Activated T-cell treated with anti-CD3 and anti-CD28 coated beads for 24 hours (primary cell): ENCODE results near the gene C1orf232.
A peak's percentile ranks its signal among the peaks of the same experiment; 100 is the strongest.

Experiments used
- DNase-seq: peaks from one replicate; pipeline ENCODE4 v3.0.0-alpha.2; 2020; ENCODE audit warnings: low read depth

Gene C1orf232

GRCh38 chr1:26156285-26157038 is 12.3 kb downstream of the C1orf232 start:
- DNase-seq, result no peak

- DNase-seq, result no peak
Observed at GRCh38 chr1:26155370-26156284, 13.1 kb downstream of the C1orf232 start.

- no peak for DNase-seq
Observed at GRCh38 chr1:26154750-26155149, 14.0 kb downstream of the C1orf232 start.

DNA sequence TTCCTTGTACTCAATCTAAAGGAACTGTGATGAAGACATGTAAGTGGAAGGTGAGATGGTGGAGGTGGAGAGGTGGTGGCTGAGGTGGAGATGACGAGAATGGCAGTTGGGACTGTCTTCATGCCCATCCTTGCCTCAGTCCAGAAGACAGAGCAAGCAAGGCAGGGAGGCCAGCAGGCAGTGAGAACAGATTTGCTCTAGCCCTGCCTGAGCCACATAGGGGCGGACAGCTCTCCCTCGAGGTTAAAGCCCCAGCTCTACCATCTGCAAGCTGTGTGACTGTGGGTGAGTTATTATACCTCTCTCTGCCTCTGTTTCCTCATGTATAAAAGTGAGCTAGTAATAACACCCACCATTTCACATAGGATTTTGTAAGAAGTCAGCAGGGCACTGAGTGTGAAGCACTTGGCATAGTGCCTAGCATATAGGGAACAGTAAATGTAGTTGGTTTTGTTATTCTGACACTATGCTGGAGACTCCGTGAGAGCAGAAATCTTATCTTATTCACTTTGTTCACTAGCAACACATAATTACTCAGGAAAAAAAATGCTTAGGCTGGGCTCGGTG is 14.7 kb downstream of the C1orf232 start:
- no peak for DNase-seq

- DNase-seq, result no peak
Observed at GRCh38 chr1:26148887-26149286, 19.9 kb downstream of the C1orf232 start.

- DNase-seq, result no peak
Observed at GRCh38 chr1:26145960-26146294, 22.8 kb downstream of the C1orf232 start.

DNA sequence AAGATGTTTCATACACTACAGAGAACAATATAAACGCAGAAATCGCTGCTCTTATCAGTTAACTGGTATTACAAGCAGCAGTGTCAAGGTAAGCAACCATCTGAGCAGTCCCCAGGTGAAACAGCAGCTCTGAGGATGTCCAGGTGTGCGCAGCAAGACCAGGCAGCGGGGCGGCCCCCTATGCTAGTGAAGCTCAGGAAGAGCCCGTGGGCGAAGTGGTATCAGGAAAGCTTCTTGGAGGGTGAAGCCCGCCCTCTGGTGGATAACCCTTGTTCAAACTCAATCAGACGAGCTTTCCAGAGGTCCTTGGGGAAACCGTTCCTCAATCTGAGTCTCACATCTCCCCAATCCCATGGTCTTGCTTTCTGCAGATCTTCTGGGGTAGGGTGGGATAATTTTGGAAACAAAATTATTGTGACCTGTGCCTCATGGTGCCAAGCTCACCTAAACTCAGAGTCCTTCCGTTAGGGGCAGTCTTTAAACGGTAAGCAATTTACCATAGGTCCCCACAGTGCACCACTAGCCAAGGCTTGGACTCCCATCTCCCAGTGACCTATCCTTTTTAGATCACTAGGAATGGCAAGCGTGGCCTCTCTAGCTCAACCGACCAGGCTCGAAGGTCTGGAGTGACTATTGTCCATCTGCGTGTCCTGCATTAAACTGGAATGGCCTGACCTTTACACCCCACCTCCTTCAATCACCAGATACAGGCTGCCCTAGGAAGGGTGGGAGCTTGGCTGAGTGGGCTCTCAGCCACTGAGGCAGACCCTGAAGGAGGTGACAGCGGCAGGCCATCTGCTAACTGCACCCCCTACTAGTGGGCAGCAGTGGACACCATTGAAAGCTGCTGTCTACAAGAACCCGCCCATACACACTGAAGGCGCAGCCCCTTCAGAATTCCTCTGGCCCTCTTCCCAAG is 23.5 kb downstream of the C1orf232 start:
- DNase-seq, result peak; percentile 61

DNA sequence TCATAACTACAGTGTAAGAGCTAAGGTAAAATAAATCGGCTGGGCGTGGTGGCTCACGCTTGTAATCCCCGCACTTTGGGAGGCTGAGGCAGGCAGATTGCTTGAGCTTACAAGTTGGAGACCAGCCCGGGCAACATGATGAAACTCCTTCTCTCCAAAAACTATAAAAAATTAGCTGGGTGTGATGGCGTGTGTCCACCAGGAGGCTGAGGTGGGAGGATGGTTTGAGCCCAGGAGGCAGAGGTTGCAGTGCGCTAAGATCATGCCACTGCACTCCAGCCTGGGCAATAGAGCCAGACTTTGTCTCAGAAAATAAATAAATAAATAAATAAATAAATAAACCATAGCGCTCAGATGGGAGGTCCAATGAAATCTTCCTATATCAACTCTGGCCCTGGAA is 26.6 kb downstream of the C1orf232 start:
- DNase-seq, result no peak

GRCh38 chr1:26138974-26139558 is 29.7 kb downstream of the C1orf232 start:
- DNase-seq, result no peak

- no peak for DNase-seq
Observed at GRCh38 chr1:26134466-26134865, 34.3 kb downstream of the C1orf232 start.

- no peak for DNase-seq
Observed at GRCh38 chr1:26132834-26133167, 36.0 kb downstream of the C1orf232 start.

DNA sequence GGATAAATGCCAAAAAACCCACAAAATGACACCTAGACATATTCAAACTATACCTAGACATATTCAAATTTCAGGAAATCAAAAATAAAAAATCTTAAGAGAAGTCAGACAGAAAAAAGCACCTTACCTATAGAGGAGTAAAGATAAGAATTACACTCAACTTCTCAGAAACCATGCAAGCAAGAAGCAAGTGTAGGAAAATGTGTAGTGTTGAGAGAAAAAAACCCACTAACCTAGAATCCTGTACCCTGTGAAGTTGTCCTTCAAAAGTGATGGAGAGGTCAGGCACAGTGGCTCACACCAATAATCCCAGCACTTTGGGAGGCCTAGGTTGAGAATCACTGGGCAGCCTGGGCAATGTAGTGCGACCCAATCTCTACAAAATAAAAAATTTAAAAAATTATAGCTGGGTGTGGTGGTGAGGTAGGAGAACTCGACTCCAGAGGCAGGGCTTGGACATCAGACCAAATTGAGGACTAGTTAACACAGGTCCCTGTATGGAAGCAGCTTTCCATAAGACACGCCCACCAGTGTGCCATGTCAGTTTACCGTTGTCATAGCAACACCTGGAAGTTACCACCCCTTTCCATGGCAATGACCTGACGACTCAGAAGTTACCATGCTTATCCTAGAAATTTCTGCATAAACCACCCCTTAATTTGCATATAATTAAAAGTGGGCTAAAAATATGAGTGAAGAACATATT is 36.5 kb downstream of the C1orf232 start:
- no peak for DNase-seq

DNA sequence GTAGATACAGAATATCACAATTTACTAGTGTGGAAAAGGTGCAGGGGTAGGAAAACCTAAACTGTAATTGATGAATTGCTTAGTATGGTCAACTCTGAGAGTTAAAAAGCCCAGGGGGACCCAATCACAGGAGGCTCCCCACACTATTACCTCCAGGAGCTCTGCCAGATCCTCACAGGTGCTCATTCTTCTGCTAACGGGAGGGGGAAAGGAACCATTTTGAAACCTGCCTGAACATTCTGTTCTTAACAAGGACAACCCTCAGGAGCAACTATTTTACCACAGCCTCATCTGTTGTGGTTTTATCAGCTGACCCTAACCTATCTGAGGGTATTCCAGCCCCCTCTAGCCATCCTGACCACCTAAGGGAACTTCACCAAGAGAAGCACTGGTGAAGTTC is 38.1 kb downstream of the C1orf232 start:
- DNase-seq, result no peak

GRCh38 chr1:26129778-26130177 is 39.0 kb downstream of the C1orf232 start:
- DNase-seq, result no peak

DNA sequence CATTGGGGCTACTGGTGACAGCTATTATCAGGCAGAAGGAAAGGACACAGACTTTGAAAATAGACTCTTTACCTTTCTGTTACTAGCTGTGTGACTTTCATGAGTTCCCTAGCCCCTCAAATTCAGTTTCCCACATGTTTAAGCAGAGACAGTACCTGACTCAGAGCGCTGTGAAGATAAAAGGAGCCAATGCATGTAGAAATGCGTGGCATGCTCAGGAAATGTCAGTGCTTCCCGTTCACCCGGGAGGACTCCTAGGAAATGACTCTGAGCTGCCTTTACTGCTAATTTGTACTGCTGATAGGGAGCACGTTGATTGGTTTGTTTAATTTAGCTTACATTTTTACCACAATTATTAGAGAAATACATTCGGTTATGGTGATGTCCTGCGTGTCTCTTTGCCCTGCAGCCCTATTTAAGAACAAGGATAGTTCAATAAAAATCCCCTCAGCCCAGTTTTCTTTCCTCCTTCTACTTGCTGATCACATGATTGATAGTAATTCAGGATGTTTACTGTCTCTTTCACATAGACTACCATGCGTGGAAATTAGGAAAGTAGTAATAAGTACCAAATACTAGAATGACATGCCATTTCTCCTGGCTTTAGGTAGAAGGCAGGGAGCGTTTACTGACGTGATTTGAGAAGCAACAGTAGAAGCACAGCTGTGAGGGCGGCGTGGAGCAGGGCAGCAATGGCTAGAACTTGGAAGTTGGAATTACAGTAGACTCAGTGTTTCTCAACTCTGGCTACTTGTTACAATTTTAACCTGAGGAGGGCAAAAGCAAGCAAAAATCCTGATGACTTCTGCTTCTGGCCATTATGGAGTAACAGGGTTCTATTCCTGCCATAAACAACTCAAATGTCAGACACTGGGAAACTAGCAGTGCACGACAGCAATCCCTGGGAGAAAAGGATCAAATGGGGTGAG is 41.3 kb downstream of the C1orf232 start:
- no peak for DNase-seq

DNA sequence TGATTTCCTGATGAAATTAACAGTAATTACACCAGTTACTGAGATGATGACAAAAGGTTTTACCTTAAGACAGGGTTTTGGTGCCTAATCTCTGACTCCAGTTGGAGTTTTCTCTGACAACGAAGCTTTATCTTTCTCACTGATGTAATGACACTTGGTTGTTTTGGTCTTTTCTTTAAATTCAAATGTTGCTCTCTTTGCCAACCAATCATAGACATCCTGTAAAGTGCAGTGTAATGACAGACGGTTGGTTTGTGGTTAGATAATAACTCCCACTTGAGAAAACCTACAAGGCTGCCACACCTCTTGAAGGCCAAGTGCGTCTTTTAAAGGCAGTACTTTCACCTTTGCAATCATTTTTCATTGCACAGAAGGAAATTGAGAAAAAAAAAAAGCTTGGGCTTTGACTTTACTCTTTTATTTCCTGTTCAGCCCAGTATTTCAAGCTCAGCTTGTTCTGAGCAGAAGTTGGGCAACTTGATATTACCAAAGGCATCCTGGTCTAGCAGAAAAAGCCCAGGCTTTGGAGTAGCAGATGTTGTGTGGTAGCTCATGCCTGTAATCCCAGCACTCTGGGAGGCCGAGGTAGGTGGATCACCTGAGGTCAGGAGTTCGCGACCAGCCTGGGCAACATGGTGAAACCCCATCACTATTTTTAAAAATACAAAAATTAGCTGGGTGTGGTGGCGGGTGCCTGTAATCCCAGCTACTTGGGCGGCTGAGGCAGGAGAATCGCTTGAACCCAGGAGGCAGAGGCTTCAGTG is 42.3 kb downstream of the C1orf232 start:
- peak; percentile 35 for DNase-seq

DNA sequence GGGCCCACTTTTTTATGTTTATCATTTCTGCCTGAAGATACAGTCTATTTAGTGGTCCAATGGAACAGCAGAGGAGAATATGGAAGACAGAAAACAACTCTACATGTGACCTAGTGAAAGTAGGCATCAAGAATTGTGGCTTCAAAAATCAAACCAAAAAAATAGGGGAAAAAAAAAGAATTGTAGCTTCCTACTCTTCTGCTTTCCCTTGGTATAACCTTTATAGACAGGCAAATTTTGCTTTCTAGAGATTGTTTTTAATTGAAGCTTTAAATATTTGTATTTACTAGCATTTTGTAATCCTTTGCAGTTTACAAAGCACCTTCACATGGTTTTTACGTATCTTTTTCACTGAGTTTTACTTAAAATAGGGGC is 42.8 kb downstream of the C1orf232 start:
- no peak for DNase-seq

GRCh38 chr1:26125382-26125781 is 43.4 kb downstream of the C1orf232 start:
- DNase-seq, result no peak
